Progenitor cell of endocrine pancreas (in vitro differentiated cells): ENCODE data around the gene SHC3. TPM values are rescaled to one million over a fixed set of nuclear protein-coding genes. Genes with fewer than 3 reads are reported as not detected.

Source experiments
- DNase-seq: peaks from one replicate; pipeline ENCODE4 v3.0.0; 2021; ENCODE audit warnings: low spot score; ENCODE audit not compliant: unreplicated experiment
- H3K27ac Mint-ChIP-seq: 2 replicates; pipeline ENCODE4 v1.8.0; 2021; ENCODE audit warnings: mild to moderate bottlenecking, moderate library complexity, mixed read lengths
- H3K27me3 Mint-ChIP-seq: 2 replicates; pipeline ENCODE4 v1.8.0; 2021; ENCODE audit warnings: mixed read lengths
- H3K36me3 Mint-ChIP-seq: 2 replicates; pipeline ENCODE4 v1.8.0; 2022; ENCODE audit warnings: mixed read lengths; ENCODE audit not compliant: insufficient read depth
- H3K4me1 Mint-ChIP-seq: 2 replicates; pipeline ENCODE4 v1.8.0; 2021; ENCODE audit warnings: low read depth, mixed read lengths
- H3K4me3 Mint-ChIP-seq: 2 replicates; pipeline ENCODE4 v1.8.0; 2021; ENCODE audit warnings: low read depth, mild to moderate bottlenecking, moderate library complexity, mixed read lengths
- H3K9me3 Mint-ChIP-seq: 2 replicates; pipeline ENCODE4 v1.8.0; 2021; ENCODE audit warnings: low read depth, mixed read lengths
- CTCF ChIP-seq: fragments of 200-600 bp; sonication (generic); IDR thresholded peaks from one replicate; pipeline ENCODE4 v1.5.0; 2021; ENCODE audit warnings: antibody characterized with exemption, mild to moderate bottlenecking; ENCODE audit not compliant: unreplicated experiment
- total RNA-seq: library from RNA; stranded (reverse); gene quantifications from 2 replicates; pipeline ENCODE4 v1.2.1, GENCODE V29; 2021

Gene SHC3
- total RNA-seq, 1 donor from 2014 or later, result 1.3 TPM

- Mint-ChIP-seq H3K27ac (no peak overlapping the region), H3K4me1 (no peaks in the 10 kb centered on the region), H3K9me3 (peaks cover 6% of the 10 kb centered on the region), H3K27me3 (no peaks in the 10 kb centered on the region), H3K36me3 (no peaks in the 10 kb centered on the region), H3K4me3 (no peak overlapping the region)
- TF ChIP-seq CTCF, result no peak
- no peak for DNase-seq
These were observed 81.8 kb downstream of the SHC3 start for GRCh38 chr9:89096807-89097206.

- H3K4me1 Mint-ChIP-seq, result no peaks in the 10 kb centered on the region
- H3K9me3 Mint-ChIP-seq, result peaks cover 4% of the 10 kb centered on the region
- no peak for DNase-seq
- no peak overlapping the region for H3K27ac Mint-ChIP-seq
- no peaks in the 10 kb centered on the region for H3K36me3 Mint-ChIP-seq
- H3K27me3 Mint-ChIP-seq, result no peaks in the 10 kb centered on the region
- TF ChIP-seq CTCF, result no peak
- H3K4me3 Mint-ChIP-seq, result no peak overlapping the region
These were observed 82.7 kb downstream of the SHC3 start for GRCh38 chr9:89095761-89096528.

GRCh38 chr9:89093201-89093975, 85.2 kb downstream of the SHC3 start:
- H3K27me3 Mint-ChIP-seq, result no peaks in the 10 kb centered on the region
- no peaks in the 10 kb centered on the region for H3K36me3 Mint-ChIP-seq
- peaks cover 5% of the 10 kb centered on the region for H3K9me3 Mint-ChIP-seq
- TF ChIP-seq CTCF, result no peak
- H3K4me3 Mint-ChIP-seq, result no peak overlapping the region
- H3K27ac Mint-ChIP-seq, result no peak overlapping the region
- no peak for DNase-seq
- H3K4me1 Mint-ChIP-seq, result no peaks in the 10 kb centered on the region

- no peaks in the 10 kb centered on the region for H3K27me3 Mint-ChIP-seq
- TF ChIP-seq CTCF, result no peak
- no peak for DNase-seq
- H3K36me3 Mint-ChIP-seq, result no peaks in the 10 kb centered on the region
- peaks cover 5% of the 10 kb centered on the region for H3K9me3 Mint-ChIP-seq
- peaks cover 6% of the 10 kb centered on the region for H3K4me1 Mint-ChIP-seq
- H3K4me3 Mint-ChIP-seq, result no peak overlapping the region
- H3K27ac Mint-ChIP-seq, result no peak overlapping the region
These were observed 89.4 kb downstream of the SHC3 start for GRCh38 chr9:89089176-89089575.

- no peak overlapping the region for H3K27ac Mint-ChIP-seq
- no peak for DNase-seq
- H3K36me3 Mint-ChIP-seq, result no peaks in the 10 kb centered on the region
- peaks cover 5% of the 10 kb centered on the region for H3K9me3 Mint-ChIP-seq
- no peaks in the 10 kb centered on the region for H3K27me3 Mint-ChIP-seq
- no peak for TF ChIP-seq CTCF
- H3K4me1 Mint-ChIP-seq, result peaks cover 17% of the 10 kb centered on the region
- no peak overlapping the region for H3K4me3 Mint-ChIP-seq
These were observed 95.0 kb downstream of the SHC3 start for GRCh38 chr9:89083626-89084025.
